Astrocyte of the hippocampus (primary cell): ENCODE data around the gene ANKRD18A.
"Not testable (repeated sequence)": the region's sequence is repeated elsewhere in the genome, so short reads cannot be mapped to it uniquely, and the experiment has no call there.

Experiments used
- DNase-seq: peaks from one replicate; pipeline ENCODE4 v3.0.0; 2011; ENCODE audit warnings: low read depth, low spot score

Gene ANKRD18A

GRCh38 chr9:38540535-38540934 is 79.9 kb downstream of the ANKRD18A start:
- DNase-seq, result not testable (repeated sequence)

GRCh38 chr9:38529317-38529716 is 91.1 kb downstream of the ANKRD18A start:
- no peak for DNase-seq

GRCh38 chr9:38527503-38527902 is 92.9 kb downstream of the ANKRD18A start:
- no peak for DNase-seq

- DNase-seq, result peak; percentile 5
Observed at GRCh38 chr9:38526591-38526990, 93.8 kb downstream of the ANKRD18A start.

GRCh38 chr9:38523121-38523520 is 97.3 kb downstream of the ANKRD18A start:
- no peak for DNase-seq

- no peak for DNase-seq
Observed at GRCh38 chr9:38521762-38522161, 98.6 kb downstream of the ANKRD18A start.
